Epithelial cell of proximal tubule (primary cell): ENCODE measurements around the gene ABHD17A. TPM values are rescaled to one million over a fixed set of nuclear protein-coding genes. Genes with fewer than 3 reads are reported as not detected.

Experiments used
- DNase-seq: peaks from one replicate; pipeline ENCODE4 v3.0.0-alpha.2; 2011; ENCODE audit warnings: low read depth
- H3K4me3 ChIP-seq: 2 replicates; pipeline ENCODE4 v1.5.1; 2011; ENCODE audit warnings: low read depth, mild to moderate bottlenecking, low read length
- CTCF ChIP-seq: conservative IDR thresholded peaks from 2 replicates; pipeline ENCODE4 v1.5.1; 2012; ENCODE audit warnings: low read depth, mild to moderate bottlenecking, low read length
- total RNA-seq: library from RNA; depleted of rRNA; stranded (reverse); fragments of >200 nt; gene quantifications from 2 replicates; pipeline ENCODE4 v1.2.3, GENCODE V29; 2015

Gene ABHD17A
- total RNA-seq, 1 donor from 2014 or later, result 83.4 TPM

GRCh38 chr19:1905110-1905862 is 20.0 kb upstream of the ABHD17A start, which contains the start of the genes ADAT3 and SCAMP4:
Gene ADAT3 (plus strand): TSS chr19:1905399. CDS start chr19:1912048, 6,649 bp downstream.
Gene SCAMP4 (plus strand): TSS chr19:1905399. CDS start chr19:1915020, 9,621 bp downstream.
- TF ChIP-seq CTCF, result no peak
- peak within 1 kb of the TSS; percentile 72 for H3K4me3 ChIP-seq
- peak; percentile 74 for DNase-seq

- DNase-seq, result no peak
- peak overlapping the region; percentile 33 for H3K4me3 ChIP-seq
- TF ChIP-seq CTCF, result no peak
Measured at GRCh38 chr19:1904860-1905109, 19.5 kb upstream of the ABHD17A start.

GRCh38 chr19:1902923-1903322 is 17.6 kb upstream of the ABHD17A start:
- no peak overlapping the region for H3K4me3 ChIP-seq
- no peak for TF ChIP-seq CTCF
- no peak for DNase-seq

GRCh38 chr19:1901940-1902404 is 16.7 kb upstream of the ABHD17A start:
- DNase-seq, result no peak
- no peak for TF ChIP-seq CTCF
- no peak overlapping the region for H3K4me3 ChIP-seq

- TF ChIP-seq CTCF, result no peak
- no peak overlapping the region for H3K4me3 ChIP-seq
Measured at GRCh38 chr19:1896508-1896907, 11.2 kb upstream of the ABHD17A start.

GRCh38 chr19:1893791-1894190 is 8.5 kb upstream of the ABHD17A start:
- no peak overlapping the region for H3K4me3 ChIP-seq
- no peak for TF ChIP-seq CTCF
- DNase-seq, result no peak

More at GRCh38 chr19:1896508-1896907, 11.2 kb upstream of the ABHD17A start:
- DNase-seq, result no peak

GRCh38 chr19:1889907-1890306 is 4.6 kb upstream of the ABHD17A start:
- H3K4me3 ChIP-seq, result no peak overlapping the region
- no peak for TF ChIP-seq CTCF
- no peak for DNase-seq
